PC-9 (cell line): Measurements from ENCODE around the gene PLCH2. TPM values are rescaled to one million over a fixed set of nuclear protein-coding genes. Genes with fewer than 3 reads are reported as not detected.

ENCODE experiments used
- BruUV-seq: library from RNA; stranded (reverse); fragments of 400-500 nt; replicated peaks from 2 replicates; lab custom pipeline; 2021; lab: Mats Ljungman, UMichigan
- CTCF ChIA-PET: fragments of 300-600 bp; sonication (Branson Sonifier 250); formaldehyde crosslinking; loops from one replicate; lab custom pipeline; 2022; ENCODE audit warnings: antibody characterized with exemption; lab: Charles Lee
- POLR2A ChIA-PET: fragments of 300-600 bp; sonication (Branson Sonifier 250); formaldehyde crosslinking; loops from one replicate; lab custom pipeline; 2022; ENCODE audit warnings: antibody characterized with exemption; ENCODE audit not compliant: unreplicated experiment; lab: Charles Lee
- DNase-seq, 2 experiments: peaks; one replicate each; pipeline versions ENCODE4 v3.0.0 to v3.0.0-alpha.2; 2015 to 2022; ENCODE audit warnings: mixed read lengths in 1 of 2
- H2AFZ ChIP-seq: fragments of 200-600 bp; sonication (generic); 2 replicates; pipeline ENCODE4 v1.8.1; 2017; ENCODE audit warnings: antibody characterized with exemption
- H3F3A ChIP-seq: fragments of 200-600 bp; sonication (generic); 2 replicates; pipeline ENCODE4 v1.8.1; 2017; ENCODE audit warnings: antibody characterized with exemption, mild to moderate bottlenecking, low read depth; ENCODE audit not compliant: insufficient read depth
- H3K27ac ChIP-seq: fragments of 200-600 bp; sonication (generic); 2 replicates; pipeline ENCODE4 v1.6.1; 2016; ENCODE audit warnings: mixed run types
- H3K27me3 ChIP-seq: fragments of 200-600 bp; sonication (generic); 2 replicates; pipeline ENCODE4 v1.6.1; 2016; ENCODE audit warnings: low read depth, mixed run types; ENCODE audit not compliant: insufficient read depth
- H3K36me3 ChIP-seq: fragments of 200-600 bp; sonication (generic); 2 replicates; pipeline ENCODE4 v1.6.1; 2016; ENCODE audit warnings: low read depth, mixed run types
- H3K4me1 ChIP-seq: fragments of 200-600 bp; sonication (generic); replicated peaks from 2 replicates; pipeline ENCODE4 v1.6.1; 2016; ENCODE audit warnings: mixed run types; ENCODE audit not compliant: insufficient read depth
- H3K4me2 ChIP-seq: fragments of 200-600 bp; sonication (generic); 2 replicates; pipeline ENCODE4 v1.6.1; 2017; ENCODE audit warnings: mixed run types
- H3K4me3 ChIP-seq: fragments of 200-600 bp; sonication (generic); 2 replicates; pipeline ENCODE4 v1.6.1; 2016; ENCODE audit warnings: mixed run types
- H3K79me2 ChIP-seq: fragments of 200-600 bp; sonication (generic); 2 replicates; pipeline ENCODE4 v1.6.1; 2017; ENCODE audit warnings: low read depth, mixed run types
- H3K9me2 ChIP-seq: fragments of 200-600 bp; sonication (generic); 2 replicates; pipeline ENCODE4 v1.8.1; 2017; ENCODE audit warnings: mild to moderate bottlenecking; ENCODE audit not compliant: insufficient read depth
- H3K9me3 ChIP-seq: fragments of 200-600 bp; sonication (generic); 2 replicates; pipeline ENCODE4 v1.8.1; 2016; ENCODE audit warnings: low read depth; ENCODE audit not compliant: insufficient read depth
- H4K20me1 ChIP-seq: fragments of 200-600 bp; sonication (generic); 2 replicates; pipeline ENCODE4 v1.8.1; 2017; ENCODE audit not compliant: insufficient read depth
- CTCF ChIP-seq: fragments of 200-600 bp; sonication (generic); conservative IDR thresholded peaks from 2 replicates; pipeline ENCODE4 v1.6.1; 2017; ENCODE audit warnings: mixed run types, antibody characterized with exemption, mild to moderate bottlenecking, moderate library complexity
- EZH2 ChIP-seq: fragments of 200-600 bp; sonication (generic); IDR thresholded peaks from 2 replicates; pipeline ENCODE4 v1.8.0; 2017; ENCODE audit warnings: antibody characterized with exemption, low read depth
- intact Hi-C: fragments of 100-400 bp; cut with micrococcal nuclease; formaldehyde crosslinking; loops from one replicate; pipeline ENCODE4 v1.10.0; 2022; ENCODE audit not compliant: unreplicated experiment
- total RNA-seq: library from RNA; stranded (reverse); gene quantifications from 2 replicates; pipeline ENCODE4 v1.2.3, GENCODE V29; 2021

PLCH2 gene
- total RNA-seq, 1 experiment from 2014 or later, result 0.98 TPM

GRCh38 chr1:2471159-2471471, 5.0 kb upstream of the PLCH2 start:
- Histone ChIP-seq H3K9me2 (no peaks in the 10 kb centered on the region), H3K4me1 (no peaks in the 10 kb centered on the region), H3K27me3 (peaks cover 73% of the 10 kb centered on the region), H3K4me3 (no peak overlapping the region), H3K36me3 (no peaks in the 10 kb centered on the region), H3K27ac (no peak overlapping the region), H3K4me2 (no peak overlapping the region), H4K20me1 (0 out of 2 replicates have a peak, but pooled peaks cover 5% of the 10 kb centered on the region), H3K79me2 (no peaks in the 10 kb centered on the region), H3F3A (peaks cover 6% of the 10 kb centered on the region; the same call in 1 of the 2 replicates), H2AFZ (no peak overlapping the region), H3K9me3 (no peaks in the 10 kb centered on the region)
- ChIA-PET POLR2A (no interaction called here), CTCF (no interaction called here)
- intact Hi-C loops, result no loop called here
- no peak for DNase-seq
- TF ChIP-seq EZH2 (no peak), CTCF (no peak)
- no TSS peak for BruUV-seq

GRCh38 chr1:2471587-2472001, 4.5 kb upstream of the PLCH2 start:
- no peak overlapping the region for H2AFZ ChIP-seq

GRCh38 chr1:2472109-2472508, 4.0 kb upstream of the PLCH2 start:
- Histone ChIP-seq H3F3A (peaks cover 6% of the 10 kb centered on the region; the same call in 1 of the 2 replicates), H3K27me3 (peaks cover 74% of the 10 kb centered on the region), H3K4me2 (no peak overlapping the region), H3K36me3 (no peaks in the 10 kb centered on the region), H3K4me3 (no peak overlapping the region), H3K4me1 (no peaks in the 10 kb centered on the region), H3K9me2 (no peaks in the 10 kb centered on the region), H4K20me1 (0 out of 2 replicates have a peak, but pooled peaks cover 5% of the 10 kb centered on the region), H3K27ac (no peak overlapping the region), H3K79me2 (no peaks in the 10 kb centered on the region), H2AFZ (no peak overlapping the region), H3K9me3 (no peaks in the 10 kb centered on the region)
- no TSS peak for BruUV-seq
- intact Hi-C loops, result no loop called here
- no peak for TF ChIP-seq CTCF
- no peak for TF ChIP-seq EZH2
- DNase-seq, result no peak
- POLR2A ChIA-PET, result no interaction called here
- CTCF ChIA-PET, result no interaction called here

More at GRCh38 chr1:2471587-2472001, 4.5 kb upstream of the PLCH2 start:
- H3K9me2 ChIP-seq, result no peaks in the 10 kb centered on the region
- peaks cover 73% of the 10 kb centered on the region for H3K27me3 ChIP-seq
- ChIA-PET CTCF (no interaction called here), POLR2A (no interaction called here)
- intact Hi-C loops, result no loop called here
- no peaks in the 10 kb centered on the region for H3K36me3 ChIP-seq
- no TSS peak for BruUV-seq
- H3K79me2 ChIP-seq, result no peaks in the 10 kb centered on the region
- 0 out of 2 replicates have a peak, but pooled peaks cover 5% of the 10 kb centered on the region for H4K20me1 ChIP-seq
- no peaks in the 10 kb centered on the region for H3K4me1 ChIP-seq
- no peaks in the 10 kb centered on the region for H3K9me3 ChIP-seq
- TF ChIP-seq CTCF (no peak), EZH2 (no peak)
- H3K4me3 ChIP-seq, result no peak overlapping the region
- no peak overlapping the region for H3K4me2 ChIP-seq
- DNase-seq, result no peak
- no peak overlapping the region for H3K27ac ChIP-seq
- peaks cover 6% of the 10 kb centered on the region; the same call in 1 of the 2 replicates for H3F3A ChIP-seq
